OCI-LY7 (cell line): Measurements from ENCODE around the gene ANKRD44. TPM values are rescaled to one million over a fixed set of nuclear protein-coding genes. Genes with fewer than 3 reads are reported as not detected.

Source experiments
- BruUV-seq: library from RNA; stranded (reverse); fragments of 400-500 nt; replicated peaks from 2 replicates; lab custom pipeline; 2021; lab: Mats Ljungman, UMichigan
- CTCF ChIA-PET: fragments of 300-600 bp; sonication (Branson Sonifier 250); formaldehyde crosslinking; loops from one replicate; lab custom pipeline; 2022; ENCODE audit warnings: antibody characterized with exemption; ENCODE audit not compliant: unreplicated experiment; lab: Charles Lee
- POLR2A ChIA-PET: fragments of 300-600 bp; sonication (Branson Sonifier 250); formaldehyde crosslinking; loops from one replicate; lab custom pipeline; 2022; ENCODE audit warnings: antibody characterized with exemption; lab: Charles Lee
- DNase-seq: peaks from one replicate; pipeline ENCODE4 v3.0.0-alpha.2; 2015; ENCODE audit warnings: low spot score
- H2AFZ ChIP-seq: fragments of 200-600 bp; sonication (generic), shearing (Covaris generic); 2 replicates; pipeline ENCODE4 v1.6.1; 2014; ENCODE audit warnings: mild to moderate bottlenecking, antibody characterized with exemption, low read length, moderate library complexity
- H3K27ac ChIP-seq: fragments of 200-600 bp; sonication (generic); 2 replicates; pipeline ENCODE4 v1.5.1; 2014; ENCODE audit warnings: mixed run types, low read depth, mild to moderate bottlenecking, moderate library complexity, low read length, inconsistent platforms; ENCODE audit not compliant: poor library complexity, severe bottlenecking
- H3K36me3 ChIP-seq: fragments of 200-600 bp; sonication (generic); 2 replicates; pipeline ENCODE4 v1.6.1; 2014; ENCODE audit warnings: mild to moderate bottlenecking, antibody characterized with exemption, low read length, moderate library complexity, mixed read lengths; ENCODE audit not compliant: insufficient read depth
- H3K4me1 ChIP-seq: fragments of 200-600 bp; sonication (generic); 2 replicates; pipeline ENCODE4 v1.5.1; 2014; ENCODE audit warnings: mild to moderate bottlenecking, low read length; ENCODE audit not compliant: insufficient read depth, poor library complexity, severe bottlenecking
- H3K4me2 ChIP-seq: fragments of 200-600 bp; sonication (generic); 2 replicates; pipeline ENCODE4 v1.6.1; 2014; ENCODE audit warnings: mild to moderate bottlenecking, low read length
- H3K4me3 ChIP-seq: fragments of 200-600 bp; sonication (generic); 2 replicates; pipeline ENCODE4 v1.5.1; 2014; ENCODE audit warnings: mild to moderate bottlenecking, low read depth, low read length; ENCODE audit not compliant: poor library complexity, severe bottlenecking
- H3K79me2 ChIP-seq: fragments of 200-600 bp; sonication (generic); 2 replicates; pipeline ENCODE4 v1.6.1; 2016; ENCODE audit warnings: low read depth, mild to moderate bottlenecking, low read length, moderate library complexity, mixed read lengths; ENCODE audit not compliant: insufficient read depth
- H3K9me2 ChIP-seq: fragments of 200-600 bp; sonication (generic); 2 replicates; pipeline ENCODE4 v1.6.1; 2016; ENCODE audit warnings: mild to moderate bottlenecking, low read length, mixed read lengths; ENCODE audit not compliant: insufficient read depth
- H3K9me3 ChIP-seq: fragments of 200-600 bp; sonication (generic); 2 replicates; pipeline ENCODE4 v1.6.1; 2014; ENCODE audit warnings: mild to moderate bottlenecking, mixed run types, low read length, mixed read lengths
- H4K20me1 ChIP-seq: fragments of 200-600 bp; sonication (generic); 2 replicates; pipeline ENCODE4 v1.6.1; 2014; ENCODE audit warnings: mild to moderate bottlenecking, antibody characterized with exemption, low read length, moderate library complexity, mixed read lengths; ENCODE audit not compliant: insufficient read depth
- EZH2phosphoT487 ChIP-seq: fragments of 200-600 bp; sonication (generic); IDR thresholded peaks from 2 replicates; pipeline ENCODE4 v1.6.1; 2018; ENCODE audit warnings: low read depth, borderline replicate concordance, mild to moderate bottlenecking, mixed run types, antibody characterized with exemption, low read length, moderate library complexity, mixed read lengths
- intact Hi-C: fragments of 100-400 bp; cut with micrococcal nuclease; formaldehyde crosslinking; loops from one replicate; pipeline ENCODE4 v1.10.0; 2022; ENCODE audit not compliant: unreplicated experiment
- total RNA-seq, 2 experiments: library from RNA; depleted of rRNA in 1 of 2; stranded (reverse); fragments of >200 nt in 1 of 2; shearing (Covaris generic) in 1 of 2; gene quantifications; 2 replicates each; pipeline ENCODE4 v1.2.3, GENCODE V29; 2014 to 2022
- TF ChIP-seq, protein P1 (sequence below): fragments of 200-600 bp; sonication (generic); conservative IDR thresholded peaks from 2 replicates; pipeline ENCODE4 v1.5.1; 2014; ENCODE audit warnings: mild to moderate bottlenecking, antibody characterized with exemption, low read length, moderate library complexity, mixed read lengths

The ANKRD44 gene
- total RNA-seq, 2 experiments from 2014 or later = 69.4 to 73.7 TPM

DNA sequence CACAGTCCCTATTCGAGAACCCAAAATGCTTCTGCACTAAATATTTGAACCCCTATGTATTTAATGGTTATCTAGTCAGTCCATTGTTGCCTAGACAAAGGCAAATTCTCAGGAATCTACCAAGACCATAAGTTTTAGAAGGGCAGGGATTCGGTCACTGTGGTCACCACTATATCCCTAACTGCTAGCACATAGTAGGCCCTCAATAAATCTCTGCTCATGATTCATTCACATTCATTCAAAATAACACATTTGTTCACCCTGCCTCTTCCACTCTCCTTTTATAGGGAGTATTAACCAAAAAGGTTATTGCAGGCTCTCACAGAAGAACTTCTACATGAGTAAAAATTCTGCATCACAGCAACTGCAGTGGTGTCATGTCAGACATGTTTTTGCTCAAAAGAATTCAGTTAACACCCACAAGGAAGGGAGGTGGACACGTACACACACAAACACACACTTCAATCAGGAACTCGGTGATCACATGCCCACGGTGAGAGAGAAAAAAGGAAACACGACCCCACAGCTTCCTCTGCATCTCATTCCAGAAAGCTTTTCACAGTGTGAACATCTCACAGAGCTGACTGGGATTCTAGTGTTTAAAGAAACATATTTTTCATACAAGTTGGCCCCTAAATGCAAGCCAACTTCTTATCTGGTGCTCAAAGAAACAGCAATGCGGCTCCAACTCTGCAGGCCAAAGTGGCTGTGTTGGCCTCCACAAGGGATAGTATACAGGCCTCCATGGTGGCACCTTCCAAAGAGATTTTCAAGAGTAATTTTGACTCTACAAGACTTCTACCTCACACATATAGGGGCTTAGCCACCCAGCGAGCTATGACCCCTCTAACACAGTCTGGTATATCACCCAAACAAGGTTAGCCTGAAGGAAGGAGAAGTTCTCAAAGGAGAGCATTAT, 98.0 kb downstream of the ANKRD44 start:
- Histone ChIP-seq H3K36me3 (no peaks in the 10 kb centered on the region), H3K4me2 (peak overlapping the region; percentile 68), H3K4me1 (peaks cover 100% of the 10 kb centered on the region), H2AFZ (peak overlapping the region; percentile 66; the same call in 1 of the 2 replicates), H4K20me1 (no peaks in the 10 kb centered on the region), H3K9me2 (no peaks in the 10 kb centered on the region), H3K27ac (peak overlapping the region; percentile 96), H3K79me2 (peaks cover 93% of the 10 kb centered on the region), H3K4me3 (peak overlapping the region; percentile 45), H3K9me3 (no peaks in the 10 kb centered on the region)
- BruUV-seq = no TSS peak
- DNase-seq = peak; percentile 59
- CTCF ChIA-PET = interaction anchor here (1.5 kb wide), 1 partner anchor 14 kb away, joined by 6 read pairs; no protein-coding TSS in a partner anchor
- intact Hi-C loops = loop anchor here (10.0 kb wide), 1 partner anchor 1038 kb away; the partner anchor contains the start of gene STK17B
- TF ChIP-seq EZH2phosphoT487 = no peak
- TF ChIP-seq, protein P1, sequence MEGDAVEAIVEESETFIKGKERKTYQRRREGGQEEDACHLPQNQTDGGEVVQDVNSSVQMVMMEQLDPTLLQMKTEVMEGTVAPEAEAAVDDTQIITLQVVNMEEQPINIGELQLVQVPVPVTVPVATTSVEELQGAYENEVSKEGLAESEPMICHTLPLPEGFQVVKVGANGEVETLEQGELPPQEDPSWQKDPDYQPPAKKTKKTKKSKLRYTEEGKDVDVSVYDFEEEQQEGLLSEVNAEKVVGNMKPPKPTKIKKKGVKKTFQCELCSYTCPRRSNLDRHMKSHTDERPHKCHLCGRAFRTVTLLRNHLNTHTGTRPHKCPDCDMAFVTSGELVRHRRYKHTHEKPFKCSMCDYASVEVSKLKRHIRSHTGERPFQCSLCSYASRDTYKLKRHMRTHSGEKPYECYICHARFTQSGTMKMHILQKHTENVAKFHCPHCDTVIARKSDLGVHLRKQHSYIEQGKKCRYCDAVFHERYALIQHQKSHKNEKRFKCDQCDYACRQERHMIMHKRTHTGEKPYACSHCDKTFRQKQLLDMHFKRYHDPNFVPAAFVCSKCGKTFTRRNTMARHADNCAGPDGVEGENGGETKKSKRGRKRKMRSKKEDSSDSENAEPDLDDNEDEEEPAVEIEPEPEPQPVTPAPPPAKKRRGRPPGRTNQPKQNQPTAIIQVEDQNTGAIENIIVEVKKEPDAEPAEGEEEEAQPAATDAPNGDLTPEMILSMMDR = no peak
- POLR2A ChIA-PET = interaction anchor here (0.5 to 4.7 kb wide), 17 partner anchors 10 to 991 kb away, joined by 3 to 31 read pairs (median 4); no protein-coding TSS in a partner anchor

DNA sequence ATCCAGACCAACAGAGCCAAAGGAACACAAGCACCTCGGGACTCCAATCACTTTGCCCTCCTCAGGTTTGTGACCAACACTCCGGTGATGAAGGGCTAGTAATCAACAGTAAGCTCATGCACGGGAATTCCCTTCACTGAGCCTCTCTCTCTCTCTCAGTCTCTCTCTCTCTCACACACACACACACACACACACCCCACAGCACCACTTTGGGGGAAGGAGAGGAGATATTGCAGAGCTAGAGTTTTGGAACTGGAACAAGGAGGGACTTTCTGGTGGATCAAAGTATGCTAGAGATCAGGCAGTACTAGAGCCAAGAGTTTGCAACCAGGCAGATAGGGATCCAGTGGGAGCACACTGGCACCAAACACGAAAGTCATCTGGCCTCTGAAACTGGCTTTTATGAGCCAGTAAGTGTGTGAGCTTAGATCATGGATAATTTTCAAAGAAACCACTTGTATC, 98.7 kb downstream of the ANKRD44 start:
- Histone ChIP-seq H3K27ac (peak overlapping the region; percentile 96), H3K79me2 (peaks cover 93% of the 10 kb centered on the region)

More for the DNA sequence above, 98.7 kb downstream of the ANKRD44 start:
- no peaks in the 10 kb centered on the region for H4K20me1 ChIP-seq
- TF ChIP-seq EZH2phosphoT487 = no peak
- TF ChIP-seq, protein P1 = no peak
- H3K9me2 ChIP-seq = no peaks in the 10 kb centered on the region
- peak; percentile 22 for DNase-seq
- POLR2A ChIA-PET = interaction anchor here (0.7 to 4.7 kb wide), 10 partner anchors 9 to 96 kb away, joined by 3 to 31 read pairs (median 4); no protein-coding TSS in a partner anchor
- CTCF ChIA-PET = interaction anchor here (0.6 to 1.5 kb wide), 2 partner anchors 11 to 13 kb away, joined by 3 to 6 read pairs; no protein-coding TSS in a partner anchor
- peak overlapping the region; percentile 68 for H3K4me2 ChIP-seq
- peak overlapping the region; percentile 7; the same call in 1 of the 2 replicates for H2AFZ ChIP-seq
- peak overlapping the region; percentile 45 for H3K4me3 ChIP-seq
- no peaks in the 10 kb centered on the region for H3K36me3 ChIP-seq
- no TSS peak for BruUV-seq
- intact Hi-C loops = loop anchor here (10.0 kb wide), 1 partner anchor 1037 kb away; the partner anchor contains the start of gene STK17B
- no peaks in the 10 kb centered on the region for H3K9me3 ChIP-seq
- H3K4me1 ChIP-seq = peaks cover 100% of the 10 kb centered on the region
